GM08714 (cell line): ENCODE measurements around the gene CD9.

Experiments used
- H3K4me3 ChIP-seq: fragments of 200-500 bp; sonication (Bioruptor generic); 2 replicates; pipeline ENCODE4 v1.5.1; 2014; ENCODE audit warnings: mild to moderate bottlenecking, low read length, inconsistent platforms
- ZNF274 ChIP-seq: IDR thresholded peaks from 2 replicates; pipeline ENCODE4 v1.6.1; 2012; ENCODE audit warnings: mild to moderate bottlenecking, low read depth, low read length

CD9 gene

GRCh38 chr12:6271281-6271680, 71.1 kb downstream of the CD9 start:
- no peak for TF ChIP-seq ZNF274
- no peak overlapping the region for H3K4me3 ChIP-seq

GRCh38 chr12:6272300-6273204, 72.4 kb downstream of the CD9 start:
- no peak overlapping the region for H3K4me3 ChIP-seq
- TF ChIP-seq ZNF274, result no peak

- no peak for TF ChIP-seq ZNF274
- no peak overlapping the region for H3K4me3 ChIP-seq
Measured at GRCh38 chr12:6273205-6273540, 73.0 kb downstream of the CD9 start.

GRCh38 chr12:6273541-6274230, 73.5 kb downstream of the CD9 start:
- TF ChIP-seq ZNF274, result no peak
- H3K4me3 ChIP-seq, result no peak overlapping the region

- no peak for TF ChIP-seq ZNF274
- H3K4me3 ChIP-seq, result no peak overlapping the region
Measured at GRCh38 chr12:6274231-6275221, 74.3 kb downstream of the CD9 start.

- TF ChIP-seq ZNF274, result no peak
- no peak overlapping the region for H3K4me3 ChIP-seq
Measured at GRCh38 chr12:6275928-6276887, 76.0 kb downstream of the CD9 start.

- TF ChIP-seq ZNF274, result no peak
- H3K4me3 ChIP-seq, result no peak overlapping the region
Measured at GRCh38 chr12:6276956-6277620, 76.9 kb downstream of the CD9 start.

GRCh38 chr12:6277982-6278438, 77.8 kb downstream of the CD9 start:
- peak overlapping the region; percentile 47; the same call in 1 of the 2 replicates for H3K4me3 ChIP-seq
- no peak for TF ChIP-seq ZNF274

GRCh38 chr12:6278439-6279255, 78.4 kb downstream of the CD9 start:
- no peak for TF ChIP-seq ZNF274

GRCh38 chr12:6279256-6279628, 79.0 kb downstream of the CD9 start:
- no peak for TF ChIP-seq ZNF274
- no peak overlapping the region for H3K4me3 ChIP-seq

More at GRCh38 chr12:6278439-6279255, 78.4 kb downstream of the CD9 start:
- peak overlapping the region; percentile 47; the same call in 1 of the 2 replicates for H3K4me3 ChIP-seq

- TF ChIP-seq ZNF274, result no peak
Measured at GRCh38 chr12:6279631-6280030, 79.4 kb downstream of the CD9 start.

GRCh38 chr12:6280053-6280469, 79.9 kb downstream of the CD9 start:
- H3K4me3 ChIP-seq, result no peak overlapping the region
- TF ChIP-seq ZNF274, result no peak

More at GRCh38 chr12:6279631-6280030, 79.4 kb downstream of the CD9 start:
- H3K4me3 ChIP-seq, result no peak overlapping the region
